A204.1 (cell line): ENCODE data around the gene CEACAM21.

Experiments
- FAIRE-seq: peaks from 2 replicates; lab custom pipeline; 2012; peaks lifted over from hg19 to GRCh38; lab: Jason Lieb, UNC

CEACAM21 gene

DNA sequence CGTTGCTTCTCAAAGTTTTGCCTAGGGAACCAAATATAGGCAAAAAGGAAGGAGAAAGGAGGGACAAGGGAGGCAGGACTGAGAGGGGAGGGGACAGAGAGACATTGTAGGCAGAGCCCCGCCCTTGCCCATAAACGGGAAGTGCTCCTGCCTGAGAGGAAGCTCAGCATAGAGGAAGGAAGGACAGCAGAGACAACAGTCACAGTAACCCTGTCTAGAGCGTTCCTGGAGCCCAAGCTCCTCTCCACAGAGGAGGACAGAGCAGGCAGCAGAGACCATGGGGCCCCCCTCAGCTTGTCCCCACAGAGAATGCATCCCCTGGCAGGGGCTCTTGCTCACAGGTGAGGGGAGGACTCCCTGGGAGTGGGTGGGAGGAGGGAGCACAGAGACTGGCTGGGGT is at the start of gene CEACAM21:
Gene CEACAM21 (plus strand): TSS at position 169 of the 400 bp plus-strand sequence. CDS start 109 bp downstream, at position 278.
- no peak for FAIRE-seq

DNA sequence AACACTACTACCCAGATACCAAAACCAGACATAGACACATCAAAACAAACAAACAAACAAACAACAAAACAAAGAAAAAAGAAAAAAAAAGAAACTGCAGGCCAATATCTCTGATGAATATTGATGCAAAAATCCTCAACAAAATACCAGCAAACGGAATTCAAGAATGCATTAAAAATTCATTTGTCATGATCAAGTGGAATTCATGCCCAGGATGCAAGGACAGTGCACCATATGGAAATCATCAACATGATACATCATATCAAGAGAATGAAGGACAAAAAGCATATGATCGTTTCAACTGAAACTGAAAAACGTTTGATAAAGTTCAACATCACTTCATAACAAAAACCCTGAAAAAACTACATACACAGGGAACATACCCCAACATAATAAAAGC is 48.9 kb upstream of the CEACAM21 start:
- no peak for FAIRE-seq

DNA sequence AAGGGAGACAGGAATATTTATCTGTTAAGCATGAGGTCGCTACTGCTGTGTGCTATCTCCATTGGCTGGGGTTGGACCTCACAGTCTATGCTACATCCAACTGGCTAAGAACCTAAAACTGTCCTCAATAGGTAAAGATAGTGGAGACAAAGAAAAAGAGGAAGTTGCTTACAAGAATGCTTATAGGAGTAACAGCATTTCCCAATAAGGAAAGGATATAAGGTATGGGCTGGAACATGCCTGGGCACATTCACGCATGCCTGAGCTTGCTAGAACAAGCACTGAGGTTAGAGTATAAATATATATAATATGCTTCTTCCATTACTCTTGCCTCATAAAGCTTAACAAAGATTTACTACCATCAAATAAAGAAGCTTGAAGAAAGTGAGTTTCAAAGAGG is 47.9 kb upstream of the CEACAM21 start:
- no peak for FAIRE-seq

DNA sequence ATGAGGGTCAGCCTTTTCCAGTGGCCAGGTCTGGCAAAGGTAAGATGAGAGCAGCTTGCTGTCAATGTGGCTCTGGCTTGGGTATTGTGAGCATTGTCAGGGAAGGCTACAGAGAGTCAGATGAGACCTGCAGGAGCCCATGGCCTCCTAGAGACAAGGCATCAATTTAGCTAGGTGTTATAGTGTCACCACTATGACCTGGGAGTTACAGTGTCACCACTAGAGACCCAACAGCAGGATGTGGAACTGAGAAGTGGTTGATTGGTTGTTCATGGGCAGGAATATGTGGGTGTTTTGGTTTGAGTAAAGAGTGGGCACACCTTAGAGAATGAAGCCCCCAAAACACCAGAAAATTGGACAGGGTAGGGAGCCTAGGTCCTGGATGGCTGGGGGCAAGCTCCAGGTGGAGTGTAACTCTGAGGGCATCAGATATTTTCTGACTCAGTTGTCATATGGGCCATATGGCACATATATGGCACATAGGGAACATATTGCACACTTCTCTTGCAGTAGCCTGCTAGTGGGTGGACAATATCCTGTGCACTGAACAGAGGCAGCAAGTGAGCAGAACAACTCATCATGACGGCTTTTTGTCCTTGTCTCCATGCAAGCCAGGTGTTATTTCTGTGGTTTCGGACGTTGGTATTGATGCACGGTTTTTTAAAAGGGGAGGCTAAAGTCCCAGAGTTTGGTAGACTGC is 46.3 kb upstream of the CEACAM21 start:
- FAIRE-seq, result no peak

DNA sequence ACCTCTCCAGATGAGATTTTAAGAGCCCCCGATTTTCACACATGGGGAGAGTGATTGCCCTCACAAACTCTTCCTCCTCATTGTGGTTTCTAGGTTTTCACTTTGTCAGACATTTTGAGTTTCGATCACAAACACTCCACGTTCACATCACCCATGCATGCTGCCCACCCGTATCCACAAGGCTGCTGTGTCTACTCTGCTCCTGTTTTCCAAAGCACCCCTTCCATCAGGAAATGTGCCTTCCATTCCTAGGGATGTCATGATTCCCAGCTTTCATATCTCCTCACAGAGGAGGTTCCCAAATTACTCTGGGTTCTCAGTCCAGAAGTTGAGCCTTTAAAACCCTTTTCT is 45.8 kb upstream of the CEACAM21 start:
- no peak for FAIRE-seq

DNA sequence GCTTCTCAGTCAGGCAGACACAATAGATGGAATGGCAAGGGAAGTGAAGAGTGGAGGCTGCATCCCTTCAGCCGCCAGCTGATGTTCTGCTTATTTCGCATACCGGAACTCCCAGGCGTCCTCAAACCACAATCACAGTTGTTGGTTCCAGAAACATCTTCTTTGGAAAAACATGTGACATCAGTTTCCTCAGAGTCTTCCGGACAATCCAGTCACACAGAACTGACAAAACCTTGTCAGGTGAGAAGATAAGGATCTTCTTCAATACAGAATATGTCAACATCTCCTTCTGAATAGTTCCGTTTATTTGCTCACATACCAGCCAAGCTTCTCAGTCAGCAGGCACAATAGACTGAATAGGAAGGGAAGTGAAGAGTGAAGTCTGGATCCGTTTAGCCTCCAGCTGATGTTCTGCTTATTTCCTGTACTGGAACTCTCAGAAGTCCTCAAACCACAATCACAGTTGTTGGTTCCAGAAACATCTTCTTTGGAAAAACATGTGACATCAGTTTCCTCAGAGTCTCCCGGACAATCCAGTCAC is 45.1 kb upstream of the CEACAM21 start:
- no peak for FAIRE-seq

DNA sequence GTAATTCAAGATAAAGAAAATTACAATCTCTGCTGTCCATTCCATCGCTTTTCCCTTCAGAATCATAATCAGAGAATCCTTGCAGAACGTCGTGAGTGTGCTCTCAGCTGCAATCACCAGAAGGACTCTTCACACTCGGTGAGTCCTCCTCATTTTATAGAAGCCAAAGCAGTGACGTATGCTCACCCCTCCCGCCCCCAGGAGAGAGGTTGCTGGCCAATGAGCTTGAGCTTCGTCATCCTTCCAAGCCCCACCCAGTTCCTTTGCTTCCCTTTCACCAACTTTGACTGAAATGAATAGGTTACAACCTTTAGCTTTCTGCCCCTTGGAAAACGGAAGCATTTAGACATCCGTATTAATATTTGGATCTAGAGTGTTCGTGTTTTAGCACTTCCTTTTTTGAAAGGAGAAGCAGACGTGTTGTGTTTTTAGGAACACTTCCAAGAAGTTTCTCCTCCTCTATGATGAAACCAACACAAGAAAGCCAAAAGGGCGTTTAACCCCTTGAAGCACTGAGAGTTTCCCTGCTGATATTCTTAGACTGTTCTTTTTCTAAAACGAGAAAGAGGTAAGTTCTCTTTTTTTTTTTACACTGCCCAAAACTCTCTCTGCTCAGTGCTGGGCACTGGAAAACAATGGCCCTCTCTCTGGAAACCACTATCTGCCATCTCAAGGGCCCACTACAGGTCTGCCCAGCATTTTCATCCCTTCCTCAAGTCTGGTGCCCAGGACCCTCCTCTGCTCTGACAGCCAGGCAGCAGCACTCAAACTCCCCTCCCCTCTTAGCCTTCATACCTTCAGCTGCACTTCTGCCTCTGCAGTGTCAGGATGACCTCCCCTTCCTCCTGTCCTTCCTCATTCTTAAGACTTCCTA is 44.3 kb upstream of the CEACAM21 start:
- FAIRE-seq, result no peak

DNA sequence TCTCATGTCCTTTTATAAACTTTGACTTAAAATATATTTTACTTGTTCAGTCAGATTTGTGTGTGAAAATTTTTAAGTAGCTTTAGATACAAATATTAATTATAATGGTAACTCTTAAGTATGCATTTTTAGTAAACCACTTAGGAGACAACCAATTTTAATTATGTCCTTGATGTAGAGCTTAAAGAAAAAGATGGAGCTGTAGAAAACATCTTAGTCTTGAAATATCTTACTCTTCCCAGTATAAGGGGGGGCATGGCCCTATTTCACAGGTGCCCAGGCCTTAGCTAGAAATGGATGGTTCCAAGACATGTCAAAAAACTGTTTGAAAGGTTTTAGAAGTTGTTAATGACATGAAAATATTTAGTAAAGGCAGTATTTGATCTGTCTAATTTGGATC is 43.4 kb upstream of the CEACAM21 start:
- no peak for FAIRE-seq

DNA sequence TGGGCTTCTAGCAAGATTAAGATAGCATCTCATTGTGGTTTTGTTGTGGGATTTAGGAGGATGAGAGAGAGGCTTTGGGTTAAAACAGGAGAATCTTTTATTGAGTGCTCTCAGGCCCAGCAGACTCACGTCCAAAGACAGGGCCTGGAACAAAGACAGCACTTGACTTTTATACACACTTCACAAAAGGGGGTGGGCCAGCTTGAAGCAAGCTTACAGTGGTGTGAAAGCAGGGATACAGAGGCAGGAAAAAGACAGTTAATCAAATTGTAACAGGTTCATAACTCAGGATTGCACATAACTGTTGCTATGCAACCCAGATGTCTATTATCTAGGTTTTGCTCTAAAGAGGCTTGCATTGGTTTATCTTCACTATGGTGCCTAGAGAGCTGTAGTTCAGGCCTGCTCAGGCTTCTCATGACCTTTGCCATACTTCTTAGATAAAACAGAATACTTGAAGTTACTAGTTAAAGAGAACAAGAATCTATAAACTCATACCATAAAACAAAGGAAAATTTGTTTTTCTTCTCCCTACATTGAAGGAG is 42.2 kb upstream of the CEACAM21 start:
- FAIRE-seq, result no peak

DNA sequence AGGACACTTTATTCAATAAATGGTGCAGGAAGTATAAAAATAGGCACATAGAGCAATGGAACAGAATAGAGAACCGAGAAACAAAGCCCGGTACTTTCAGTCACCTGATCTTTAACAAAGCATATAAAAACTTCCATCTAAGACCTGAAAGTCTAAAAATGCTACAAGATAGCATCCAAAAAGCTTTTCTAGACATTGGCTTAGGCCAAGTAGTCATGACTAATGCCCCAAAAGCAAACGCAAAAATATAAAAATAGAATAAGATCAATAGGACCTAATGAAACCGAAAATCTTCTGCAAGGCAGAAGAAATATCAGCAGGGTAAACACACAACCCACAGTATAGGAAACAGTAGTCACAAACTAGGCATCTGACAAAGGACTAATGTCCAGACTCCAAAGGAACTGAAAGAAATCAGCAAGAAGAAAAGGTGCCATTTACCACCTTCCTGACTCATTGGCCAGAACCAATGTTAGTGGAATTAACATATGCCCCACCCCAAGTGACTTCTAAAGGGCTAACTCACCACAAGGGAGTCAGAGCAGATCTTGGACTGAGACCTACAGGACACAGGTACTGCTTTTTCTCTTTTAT is 40.8 kb upstream of the CEACAM21 start:
- no peak for FAIRE-seq

DNA sequence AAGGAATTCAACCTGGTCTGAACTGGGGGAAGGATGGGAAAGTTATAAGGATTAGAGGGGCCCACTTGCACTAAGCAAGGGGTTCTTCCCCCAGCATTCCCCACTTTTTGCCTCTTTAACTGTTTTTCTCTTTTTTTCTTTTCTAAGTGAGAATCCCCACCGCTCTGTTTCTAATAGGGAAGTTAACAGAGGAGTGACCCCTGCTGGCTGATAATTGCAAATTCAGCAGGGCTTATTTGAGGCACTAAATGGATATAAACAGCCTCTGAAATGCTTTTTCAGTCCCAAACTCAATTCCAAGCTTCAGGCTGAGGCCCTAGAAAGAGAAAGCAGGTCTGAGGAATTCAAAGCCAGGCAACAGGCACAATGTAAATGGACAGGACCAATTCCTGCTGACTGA is 38.2 kb upstream of the CEACAM21 start:
- no peak for FAIRE-seq

DNA sequence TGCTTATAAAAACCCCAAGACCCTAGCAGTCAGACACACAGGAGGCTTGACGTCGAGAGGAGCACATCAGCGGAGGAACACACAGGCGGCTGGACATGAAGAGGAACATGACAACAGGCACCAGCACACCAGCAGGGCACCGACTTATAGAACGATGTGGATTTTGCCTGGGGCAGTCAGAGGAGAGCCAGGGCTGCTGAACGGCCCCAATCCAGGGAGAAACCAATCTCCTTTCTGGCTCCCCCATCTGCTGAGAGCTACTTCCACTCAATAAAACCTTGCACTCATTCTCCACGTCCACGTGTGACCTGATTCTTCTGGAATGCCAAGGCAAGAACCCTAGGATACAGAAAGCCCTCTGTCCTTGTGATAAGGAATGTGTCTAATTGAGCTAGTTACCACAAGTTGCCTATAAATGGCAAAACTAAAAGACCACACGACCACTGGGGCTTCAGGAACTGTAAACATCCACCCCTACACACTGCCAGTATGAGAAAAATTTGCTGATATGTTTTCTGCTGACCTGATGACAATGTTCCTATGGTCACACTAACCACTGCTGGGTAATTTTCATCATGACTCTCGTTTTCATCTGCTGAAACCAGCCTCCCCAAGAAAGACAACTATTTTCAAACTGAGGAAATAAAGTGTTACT is 35.8 kb upstream of the CEACAM21 start:
- no peak for FAIRE-seq

DNA sequence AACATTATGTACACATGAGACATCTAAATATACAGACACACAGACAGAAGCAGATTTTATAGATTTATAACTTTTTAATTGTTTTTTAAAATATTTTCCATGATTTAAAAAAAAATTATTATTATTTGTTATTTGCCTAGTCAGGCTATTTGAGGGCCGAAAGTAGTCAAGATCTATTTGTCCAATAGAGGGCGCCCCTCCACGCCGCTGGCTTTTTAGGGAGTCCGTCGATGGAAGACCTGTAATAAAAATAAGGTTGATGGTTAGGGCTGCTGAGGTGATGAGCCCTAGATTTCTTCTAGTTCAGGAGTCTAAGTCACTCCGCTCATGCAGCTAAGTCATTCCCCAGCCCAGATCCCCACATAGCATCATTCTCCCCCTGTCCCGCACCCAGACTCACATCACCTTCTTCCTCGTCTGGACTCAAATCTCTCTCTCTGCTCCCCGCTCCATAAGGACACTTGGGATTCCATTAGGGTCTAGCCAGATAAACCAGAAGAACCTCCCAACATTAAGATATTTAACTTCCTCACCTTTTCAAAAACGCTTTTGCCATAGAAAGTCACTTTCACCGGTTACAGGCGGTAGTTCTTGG is 33.9 kb upstream of the CEACAM21 start:
- FAIRE-seq, result peak; percentile 30

DNA sequence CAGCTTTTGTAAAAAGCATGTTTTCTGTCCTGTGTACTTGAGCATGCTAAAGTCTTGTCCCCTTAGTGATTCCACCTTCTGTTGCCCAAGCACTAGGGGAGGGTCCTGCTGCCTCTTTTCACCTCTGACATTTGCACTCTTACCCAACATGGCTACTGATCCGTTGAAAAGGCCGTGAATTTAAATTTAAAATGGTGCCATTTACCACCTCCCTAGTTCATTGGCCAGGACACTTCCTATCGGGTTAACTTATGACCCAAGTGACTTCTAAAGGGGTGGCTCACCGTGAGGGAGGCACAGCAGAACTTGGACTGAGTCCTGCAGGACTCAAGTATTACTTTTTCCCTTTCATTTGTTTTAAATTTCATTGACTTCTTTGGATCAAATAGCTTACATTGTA is 33.3 kb upstream of the CEACAM21 start:
- FAIRE-seq, result no peak

DNA sequence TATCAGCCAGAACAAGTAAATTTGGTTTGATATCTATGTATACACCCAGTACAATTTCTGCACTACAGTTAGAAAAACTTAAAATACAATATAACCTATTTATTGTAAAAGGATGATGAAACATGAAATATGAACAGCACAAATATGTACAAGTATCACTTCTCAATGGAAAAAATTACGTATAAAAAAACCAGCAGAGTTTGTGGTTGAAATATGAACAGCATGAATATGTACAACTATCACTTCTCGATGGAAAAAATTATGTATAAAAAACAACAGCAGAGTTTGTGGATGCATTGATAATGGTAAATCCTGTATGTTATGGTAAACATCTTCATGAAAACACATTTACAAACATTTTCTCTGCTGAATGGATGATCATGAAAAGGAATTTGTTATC is 32.4 kb upstream of the CEACAM21 start:
- FAIRE-seq, result no peak

DNA sequence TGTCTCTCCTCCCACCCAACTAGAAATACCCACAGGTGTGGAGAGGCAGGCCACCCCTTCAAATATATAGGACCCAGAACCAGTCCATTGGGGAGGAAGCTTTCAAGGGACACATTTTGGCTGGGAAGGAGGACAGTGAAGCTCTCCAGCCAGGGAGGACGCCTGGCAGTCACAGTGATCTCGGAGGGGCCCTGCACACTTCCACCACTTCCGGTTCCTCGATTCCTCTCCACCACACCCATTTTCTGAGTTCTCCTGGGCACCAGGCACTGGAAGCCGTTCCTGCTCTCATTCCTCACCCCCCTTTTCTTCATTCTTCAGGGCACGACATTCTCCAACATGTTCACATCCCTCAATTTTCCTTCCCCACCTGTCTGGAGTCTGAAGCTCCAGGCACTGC is 30.4 kb upstream of the CEACAM21 start:
- no peak for FAIRE-seq

DNA sequence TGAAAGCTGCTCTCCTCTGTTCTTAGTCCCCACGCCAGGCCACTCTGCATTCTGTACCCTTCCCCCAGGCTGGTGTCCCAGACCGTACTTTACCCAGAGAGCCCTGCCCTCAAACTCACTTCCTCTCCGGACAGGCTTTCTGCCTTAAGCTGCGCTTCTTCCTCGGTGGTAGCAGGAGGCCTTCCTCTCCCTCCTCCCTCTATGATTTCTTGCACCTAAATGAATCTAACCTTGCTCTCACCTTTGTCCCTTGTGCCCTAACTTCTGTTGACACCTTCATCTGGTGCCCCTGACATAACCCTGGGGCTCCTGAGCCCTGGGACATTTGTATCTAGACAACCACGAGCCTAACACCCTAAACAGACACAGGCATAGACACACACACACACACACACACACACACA is 29.6 kb upstream of the CEACAM21 start:
- no peak for FAIRE-seq

DNA sequence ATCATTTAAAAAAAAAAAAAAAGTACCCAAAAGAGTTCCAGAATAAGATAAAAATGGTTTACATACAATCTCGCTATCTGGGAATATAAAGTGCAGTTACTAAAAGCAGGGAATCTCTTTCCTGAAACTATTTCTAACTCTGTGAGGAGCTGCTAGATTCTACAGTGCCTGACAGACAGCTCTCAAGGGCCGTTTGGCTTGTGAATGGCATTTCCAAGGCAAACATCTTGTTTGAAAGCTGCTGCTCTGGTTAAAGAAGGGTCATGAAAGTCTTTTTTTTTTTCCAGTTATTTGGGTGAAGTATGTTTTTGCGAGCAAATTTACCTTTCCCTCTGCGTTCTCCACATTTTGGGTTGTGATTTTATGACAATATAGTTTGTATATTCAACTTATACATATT is 29.0 kb upstream of the CEACAM21 start:
- no peak for FAIRE-seq

DNA sequence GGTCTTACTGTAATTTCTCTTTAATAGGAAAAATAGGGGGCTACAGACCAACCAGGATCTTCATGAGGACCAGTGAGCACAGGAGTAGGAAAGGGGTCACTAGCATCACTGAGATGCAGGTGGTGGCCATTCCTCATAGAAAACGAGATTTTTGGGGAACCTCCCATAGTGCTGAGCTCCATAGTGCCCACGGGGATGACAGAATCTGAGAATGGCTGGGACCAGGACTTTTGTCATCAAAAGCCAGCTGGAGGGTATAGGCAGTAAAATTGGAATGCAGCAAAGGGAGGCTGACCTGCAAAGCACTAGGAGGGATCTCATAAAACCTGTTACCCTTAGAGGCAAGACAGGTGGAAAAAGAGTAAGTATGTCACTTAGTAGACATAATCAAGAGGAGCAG is 28.4 kb upstream of the CEACAM21 start:
- FAIRE-seq, result no peak

DNA sequence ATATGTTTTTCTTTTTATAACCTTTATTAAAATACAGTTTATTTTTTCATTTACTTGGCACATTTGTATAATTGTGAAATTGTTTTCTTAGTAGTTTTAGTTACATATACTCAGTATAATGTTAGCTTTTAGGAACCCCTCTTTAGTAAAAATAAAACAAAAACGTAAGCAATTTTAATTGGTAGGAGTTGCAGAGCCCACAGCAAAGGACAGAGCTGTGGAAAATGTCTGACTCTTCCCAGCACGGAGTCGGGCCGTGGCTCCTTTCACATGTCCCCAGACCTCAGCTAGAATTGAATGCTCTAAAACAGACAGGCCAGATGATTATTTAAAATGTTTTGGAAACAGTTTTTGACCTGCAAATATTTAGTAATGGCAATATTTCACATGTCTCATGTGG is 27.9 kb upstream of the CEACAM21 start:
- FAIRE-seq, result no peak

DNA sequence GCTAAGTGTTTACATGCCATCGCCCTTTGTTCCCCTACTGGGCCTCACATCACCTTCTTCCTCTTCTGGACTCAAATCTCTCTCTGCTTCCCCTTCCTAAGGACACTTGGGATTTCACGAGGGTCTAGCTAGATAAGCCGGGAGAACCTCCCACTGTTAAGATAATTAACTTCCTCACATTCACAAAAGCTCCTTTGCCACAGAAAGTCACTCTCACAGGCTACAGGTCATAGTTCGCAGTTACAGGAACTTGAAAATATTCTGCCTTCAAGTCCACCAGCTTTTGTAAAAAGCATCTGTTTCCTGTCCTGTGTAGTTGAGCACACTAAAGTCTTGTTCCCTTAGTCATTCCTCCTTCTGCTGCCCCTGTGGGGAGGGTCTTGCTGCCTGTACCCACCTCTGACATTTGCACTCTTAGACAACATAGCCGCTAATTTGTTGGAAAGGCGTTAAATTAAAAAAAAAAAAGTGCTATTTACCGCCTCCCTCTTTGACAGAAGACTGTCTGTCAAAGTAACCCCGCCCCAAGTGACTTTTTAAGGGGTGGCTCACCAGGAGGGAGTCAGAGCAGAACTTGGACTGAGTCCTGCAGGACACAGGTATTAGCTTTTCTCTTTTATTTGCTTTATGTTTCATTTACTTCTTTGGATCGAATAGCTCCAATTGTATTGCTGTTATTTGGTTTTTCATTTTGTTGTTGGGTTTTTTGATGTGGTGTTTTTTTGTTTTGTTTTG is 26.8 kb upstream of the CEACAM21 start:
- no peak for FAIRE-seq
